Measurements from ENCODE around the gene LRRC25.

Gene LRRC25

GRCh38 chr19:18435842-18436670, 38.6 kb upstream of the LRRC25 start:
- DNase-seq (ENCODE audit: low read depth in 2 of 2): no peak

- no peak for DNase-seq (ENCODE audit: low read depth in 2 of 2)
Measured at GRCh38 chr19:18435178-18435841, 37.9 kb upstream of the LRRC25 start.

- no peak for DNase-seq (ENCODE audit: low read depth in 2 of 2)
Measured at GRCh38 chr19:18434411-18435175, 37.2 kb upstream of the LRRC25 start.

- no peak for DNase-seq (ENCODE audit: low read depth in 2 of 2)
Measured at GRCh38 chr19:18433735-18434398, 36.4 kb upstream of the LRRC25 start.

- DNase-seq (ENCODE audit: low read depth in 2 of 2): no peak
Measured at GRCh38 chr19:18433015-18433691, 35.7 kb upstream of the LRRC25 start.

- DNase-seq (ENCODE audit: low read depth in 2 of 2): no peak
Measured at GRCh38 chr19:18432275-18433014, 35.0 kb upstream of the LRRC25 start.

GRCh38 chr19:18431351-18432197, 34.2 kb upstream of the LRRC25 start:
- no peak for DNase-seq (ENCODE audit: low read depth in 2 of 2)

- no peak for DNase-seq (ENCODE audit: low read depth in 2 of 2)
Measured at GRCh38 chr19:18430417-18431144, 33.2 kb upstream of the LRRC25 start.

GRCh38 chr19:18429717-18430416, 32.4 kb upstream of the LRRC25 start:
- DNase-seq (ENCODE audit: low read depth in 2 of 2): no peak

- peak in 1 of 2 donors; percentile 56 for DNase-seq (ENCODE audit: low read depth in 2 of 2)
Measured at GRCh38 chr19:18428787-18429674, 31.6 kb upstream of the LRRC25 start.

- no peak for DNase-seq (ENCODE audit: low read depth in 2 of 2)
Measured at GRCh38 chr19:18428173-18428786, 30.9 kb upstream of the LRRC25 start.

GRCh38 chr19:18427743-18428113, 30.3 kb upstream of the LRRC25 start:
- DNase-seq (ENCODE audit: low read depth in 2 of 2): no peak

GRCh38 chr19:18427080-18427742, 29.8 kb upstream of the LRRC25 start:
- no peak for DNase-seq (ENCODE audit: low read depth in 2 of 2)

- no peak for DNase-seq (ENCODE audit: low read depth in 2 of 2)
Measured at GRCh38 chr19:18426416-18426767, 29.0 kb upstream of the LRRC25 start.

GRCh38 chr19:18425515-18426415, 28.3 kb upstream of the LRRC25 start:
- no peak for DNase-seq (ENCODE audit: low read depth in 2 of 2)

All from stimulated activated CD4-positive, alpha-beta T cell treated with anti-CD3 and anti-CD28 coated beads, Interleukin-1b, Interleukin-23, amount 100 ng/mL, for 1 hour (primary cell).